Gastrocnemius medialis (tissue), 4 donors: ENCODE results near the gene TM9SF1.

Experiments used
- CTCF ChIP-seq, 5 experiments: fragments of 450-650 bp in 3 of 5; fragments of 200-600 bp in 2 of 5; sonication (generic) in 2 of 5; IDR thresholded peaks in 4 of 5; conservative IDR thresholded peaks in 1 of 5; 1 replicate in 4 of 5; 2 replicates in 1 of 5; pipeline ENCODE4 v1.5.1; 2016 to 2019; ENCODE audit warnings: antibody characterized with exemption in 5 of 5, mild to moderate bottlenecking in 3 of 5, moderate library complexity in 3 of 5
- POLR2A ChIP-seq, 2 donors: fragments of 450-650 bp; IDR thresholded peaks; one replicate each; pipeline ENCODE4 v1.6.1; 2017; ENCODE audit warnings: antibody characterized with exemption in 2 of 2, mild to moderate bottlenecking in 2 of 2, moderate library complexity in 2 of 2

GRCh38 chr14:24150993-24151392 lies 44.2 kb downstream of the TM9SF1 start:
- TF ChIP-seq CTCF (IDR thresholded peaks at IDR 0.05 in 4 of 5, conservative IDR thresholded peaks at IDR 0.05 in 1 of 5) (no peak), POLR2A (IDR thresholded peaks at IDR 0.05) (no peak)
